CD4-positive, alpha-beta T cell treated with Interleukin-17A for 1 hour (primary cell): ENCODE results near the gene KCNA4.
"Not testable (repeated sequence)": the region's sequence is repeated elsewhere in the genome, so short reads cannot be mapped to it uniquely, and the experiment has no call there.

Experiments
- DNase-seq: peaks from one replicate; pipeline ENCODE4 v3.0.0-alpha.2; 2020

KCNA4 gene

DNA sequence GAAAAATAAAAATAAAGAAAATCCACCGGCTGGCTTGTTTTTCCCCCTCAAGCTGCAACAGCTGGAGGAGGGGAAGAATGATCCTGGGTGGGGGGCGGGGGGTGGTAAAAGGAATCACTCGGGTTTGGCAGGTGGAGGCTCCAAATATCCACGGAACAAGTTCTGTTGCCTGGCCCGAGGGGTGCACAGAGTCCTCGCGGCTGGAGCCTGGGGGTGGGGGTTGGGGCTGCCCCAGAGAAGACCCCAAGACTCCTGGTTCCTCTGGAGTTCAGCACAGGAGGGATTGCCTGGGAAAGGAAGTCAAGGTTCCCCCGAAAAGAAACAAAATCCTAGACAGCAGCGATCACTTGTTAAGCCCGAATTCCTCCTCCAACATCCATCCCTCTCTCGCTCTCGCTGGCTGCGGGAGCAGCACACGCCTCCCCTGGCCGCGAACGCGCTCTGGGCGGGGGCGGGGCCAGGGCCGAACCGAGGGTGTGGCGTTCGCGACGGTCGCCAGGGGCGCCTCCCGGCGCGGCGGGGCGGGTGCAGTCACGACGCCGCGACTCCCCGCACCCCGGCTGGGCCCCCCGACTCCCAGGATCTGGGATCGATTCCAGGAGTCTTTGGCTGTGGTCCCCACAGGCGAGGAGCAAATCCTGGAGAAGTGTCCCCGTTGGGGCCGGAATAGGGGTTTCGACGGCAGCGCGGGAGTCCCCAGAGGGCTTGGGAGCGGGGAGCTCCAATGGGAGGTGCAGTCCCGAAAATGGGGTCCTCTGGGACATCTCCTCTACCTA is at the start of gene KCNA4:
Gene KCNA4, minus strand, starts transcription at position 443 of the 776 bp plus-strand sequence. CDS start 4,352 bp downstream, outside the sequence.
- DNase-seq, result no peak

DNA sequence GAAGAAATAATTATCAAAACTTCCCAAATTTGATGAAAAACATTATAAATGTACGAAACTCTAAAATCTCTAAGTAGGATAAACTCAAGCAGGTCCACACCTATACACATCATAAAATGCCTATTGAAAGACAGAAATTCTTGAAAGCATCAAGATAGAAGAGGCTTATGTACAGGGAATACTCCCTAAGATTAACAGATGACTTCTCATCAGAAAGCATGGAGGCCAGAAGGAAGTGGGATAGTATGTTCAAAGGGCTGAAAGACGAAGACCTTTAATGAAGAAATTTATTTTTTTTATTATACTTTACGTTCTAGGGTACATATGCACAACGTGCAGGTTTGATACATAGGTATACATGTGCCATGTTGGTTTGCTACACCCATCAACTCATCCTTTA is 45.3 kb upstream of the KCNA4 start:
- DNase-seq, result no peak

DNA sequence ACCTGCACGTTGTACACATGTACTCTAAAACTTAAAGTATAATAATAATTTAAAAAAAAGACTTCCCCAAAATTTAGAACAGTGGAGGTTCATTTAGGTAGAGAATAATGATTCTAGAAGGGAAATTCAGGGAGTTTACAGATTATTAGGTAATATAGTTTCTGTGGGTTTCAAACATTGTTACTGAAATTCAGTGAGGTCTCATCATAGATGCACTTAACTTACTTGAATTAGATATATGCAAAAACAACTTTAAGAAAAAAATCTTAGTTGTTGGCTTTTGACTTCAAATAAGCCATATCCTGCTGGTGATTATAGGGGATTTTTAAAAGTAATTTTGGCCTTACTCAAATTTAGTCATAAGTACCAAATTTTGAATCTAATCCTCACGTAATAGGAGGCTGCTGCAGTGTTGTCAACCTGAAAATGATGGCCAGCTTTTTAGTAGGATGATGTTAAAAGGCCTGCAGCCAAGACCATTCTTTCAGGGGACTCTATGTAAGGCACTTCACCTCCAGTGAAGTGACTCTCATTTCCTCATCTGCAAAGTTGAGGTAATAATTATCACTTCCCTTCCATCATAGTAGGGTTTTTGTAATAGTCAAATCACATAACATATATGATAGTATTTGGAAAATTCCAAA is 42.5 kb upstream of the KCNA4 start:
- DNase-seq, result no peak

DNA sequence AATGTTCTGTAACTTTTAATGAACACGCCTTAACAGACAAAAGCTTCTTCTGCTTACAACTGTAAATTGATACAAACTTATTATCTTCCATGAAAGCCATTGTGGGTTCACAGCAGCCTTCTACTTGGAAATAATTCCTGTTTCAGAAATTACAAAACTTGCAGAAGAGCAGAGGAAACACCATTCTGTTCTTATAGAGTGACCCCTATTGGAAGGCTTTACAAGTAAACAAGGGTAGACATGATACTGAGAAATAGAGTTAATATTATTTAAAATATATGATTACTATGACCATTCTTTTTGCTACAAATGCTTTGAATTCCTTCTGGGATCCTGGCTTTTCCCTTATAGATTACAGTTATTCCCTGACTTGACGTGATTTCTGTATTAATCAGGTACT is 32.4 kb upstream of the KCNA4 start:
- DNase-seq, result no peak

DNA sequence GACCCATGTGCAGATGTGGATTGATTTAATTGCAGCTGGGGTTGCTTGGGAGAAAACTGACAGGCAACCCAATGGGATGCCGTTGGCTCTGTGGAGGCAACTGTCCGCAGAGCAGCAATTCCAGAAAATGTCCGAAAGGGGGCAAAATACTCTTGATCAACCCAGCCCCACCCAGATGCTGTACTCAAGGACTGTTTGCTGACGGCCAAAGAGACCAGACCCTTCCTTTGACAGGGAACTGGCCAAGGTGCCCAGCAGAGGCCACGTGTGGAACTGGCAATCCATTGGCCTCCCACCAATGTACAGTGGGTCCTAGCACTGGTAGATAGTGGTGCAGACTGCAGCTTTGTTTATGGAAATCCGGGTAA is 29.7 kb upstream of the KCNA4 start:
- no peak for DNase-seq

DNA sequence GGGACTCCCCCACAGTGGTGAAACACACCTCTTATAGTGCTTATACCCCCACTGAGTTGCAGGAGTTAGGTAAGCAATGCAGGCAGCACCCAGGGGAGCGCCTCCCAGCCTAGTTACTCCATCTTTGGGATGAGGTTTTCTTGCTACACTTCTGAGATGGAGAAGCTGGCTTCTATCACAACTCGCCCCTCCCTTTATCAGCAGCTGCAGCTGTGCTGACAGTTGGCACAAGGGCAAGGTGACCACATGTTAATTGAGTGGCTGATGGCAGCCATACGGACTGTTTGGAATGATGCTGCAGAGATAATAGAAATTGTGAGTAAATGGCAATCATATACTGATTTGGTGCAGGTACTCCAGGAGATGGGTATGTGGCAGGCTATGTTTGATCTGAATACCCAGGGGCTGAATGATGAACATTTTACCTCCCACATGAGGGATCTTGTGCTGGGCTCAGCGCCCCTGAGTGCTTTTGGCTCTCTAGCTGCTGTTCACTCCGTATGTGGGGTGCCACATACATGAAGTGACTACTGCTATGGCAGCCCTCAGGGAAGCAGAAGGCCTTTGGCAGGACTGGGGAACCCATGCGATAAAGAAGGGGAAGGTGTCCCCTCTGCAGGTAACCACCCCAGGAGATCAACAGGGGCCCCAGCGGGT is 29.2 kb upstream of the KCNA4 start:
- DNase-seq, result no peak

DNA sequence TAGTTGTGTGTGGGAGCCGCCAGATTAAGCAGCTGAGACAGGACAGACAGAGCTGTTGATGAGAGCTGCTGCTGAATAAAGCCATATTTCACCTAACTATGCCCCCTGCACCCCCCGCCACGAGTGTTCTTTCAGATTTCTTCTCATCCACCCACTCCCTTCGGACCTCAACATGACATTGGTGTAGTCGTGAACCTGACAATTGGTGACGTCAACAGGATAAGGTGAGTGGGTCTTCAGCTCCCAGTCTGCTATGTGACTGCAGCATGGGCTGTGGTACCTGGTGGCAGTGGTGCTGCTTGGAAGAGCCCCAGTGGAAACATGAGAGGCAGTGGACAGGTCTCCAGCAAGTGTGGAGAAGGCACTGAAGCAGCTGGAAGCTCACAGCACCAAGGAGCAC is 28.3 kb upstream of the KCNA4 start:
- DNase-seq, result no peak

DNA sequence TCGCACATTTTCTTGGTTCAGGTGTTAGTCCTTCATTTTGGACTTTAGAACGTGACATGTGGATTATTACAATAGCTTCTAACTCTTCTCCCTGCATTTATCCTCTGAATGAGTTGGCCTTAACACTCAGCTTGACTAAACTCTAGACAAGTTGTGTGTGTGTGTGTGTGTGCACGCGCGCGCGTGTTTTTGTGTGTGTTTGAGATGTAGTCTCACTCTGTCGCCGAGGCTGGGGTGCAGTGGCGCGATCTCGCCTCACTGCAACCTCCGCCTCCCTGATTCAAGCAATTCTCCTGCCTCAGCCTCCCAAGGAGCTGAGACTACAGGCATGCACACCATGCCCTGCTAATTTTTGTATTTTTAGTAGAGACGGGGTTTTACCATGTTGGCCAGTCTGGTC is 24.3 kb upstream of the KCNA4 start:
- DNase-seq, result no peak

DNA sequence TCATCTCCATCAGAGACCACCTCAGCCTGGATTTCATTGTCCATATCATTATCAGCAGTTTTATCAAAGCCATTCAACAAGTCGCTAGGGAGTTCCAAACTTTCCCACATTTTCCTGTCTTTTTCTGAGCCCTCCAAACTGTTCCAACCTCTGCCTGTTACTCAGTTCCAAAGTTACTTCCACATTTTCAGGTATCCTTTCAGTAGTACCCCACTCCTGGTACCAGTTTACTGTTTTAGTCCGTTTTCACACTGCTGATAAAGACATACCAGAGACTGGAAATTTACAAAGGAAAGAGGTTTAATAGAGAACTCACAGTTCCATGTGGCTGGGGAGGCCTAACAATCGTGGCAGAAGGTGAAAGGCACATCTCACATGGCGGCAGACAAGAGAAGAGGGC is 17.9 kb upstream of the KCNA4 start:
- DNase-seq, result not testable (repeated sequence)

DNA sequence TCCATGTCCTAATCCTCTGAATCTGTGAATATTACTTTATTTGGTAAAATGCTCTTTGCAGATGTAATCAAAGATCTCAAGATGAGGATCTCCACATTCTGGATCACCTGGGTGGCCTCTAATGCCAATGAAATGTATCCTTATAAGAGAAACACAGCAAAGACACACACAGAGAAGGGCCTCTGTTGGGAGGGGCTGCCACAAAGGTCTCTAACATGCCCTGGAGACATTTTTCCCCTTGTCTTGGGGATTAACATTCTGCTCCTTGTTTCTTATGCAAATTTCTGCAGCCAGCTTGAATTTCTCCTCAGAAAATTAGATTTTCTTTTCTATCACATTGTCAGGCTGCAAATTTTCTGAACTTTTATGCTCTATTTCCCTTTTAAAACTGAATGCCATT is 17.3 kb upstream of the KCNA4 start:
- DNase-seq, result not testable (repeated sequence)

DNA sequence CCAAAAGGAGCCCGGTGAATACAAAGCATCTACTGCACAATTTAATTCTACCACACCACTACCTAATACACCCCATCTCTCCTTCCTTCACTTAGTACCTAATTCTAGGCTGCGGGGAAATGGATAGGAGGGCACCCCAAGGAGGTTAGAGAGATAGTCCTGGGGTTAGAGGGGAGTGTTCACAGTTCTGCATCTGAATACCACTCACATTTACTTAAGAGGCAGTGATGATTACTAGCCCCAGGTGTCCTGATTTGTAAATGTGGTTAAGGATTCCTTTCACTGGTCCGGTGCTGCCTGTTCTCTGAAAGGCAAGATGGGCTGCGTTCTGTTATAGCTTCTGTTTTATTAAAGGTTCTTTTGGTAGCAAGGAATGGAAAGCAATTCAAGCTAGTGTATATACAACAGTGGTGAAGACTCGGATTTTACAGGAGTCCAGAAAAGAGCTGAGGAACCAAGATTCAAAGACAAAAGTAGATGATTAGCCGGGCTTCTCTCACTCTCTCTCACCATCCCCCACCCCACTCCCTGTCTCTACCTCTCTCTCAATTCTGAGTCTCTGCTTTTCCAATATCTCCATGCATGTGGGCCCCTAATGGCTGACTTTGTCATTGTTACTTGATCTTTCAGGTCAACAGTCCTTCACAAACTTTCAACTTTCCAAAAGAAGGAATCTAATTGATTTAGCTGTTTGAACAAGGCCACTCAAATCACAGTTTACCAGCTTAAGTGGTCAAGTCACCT is 8.7 kb upstream of the KCNA4 start:
- DNase-seq, result no peak

DNA sequence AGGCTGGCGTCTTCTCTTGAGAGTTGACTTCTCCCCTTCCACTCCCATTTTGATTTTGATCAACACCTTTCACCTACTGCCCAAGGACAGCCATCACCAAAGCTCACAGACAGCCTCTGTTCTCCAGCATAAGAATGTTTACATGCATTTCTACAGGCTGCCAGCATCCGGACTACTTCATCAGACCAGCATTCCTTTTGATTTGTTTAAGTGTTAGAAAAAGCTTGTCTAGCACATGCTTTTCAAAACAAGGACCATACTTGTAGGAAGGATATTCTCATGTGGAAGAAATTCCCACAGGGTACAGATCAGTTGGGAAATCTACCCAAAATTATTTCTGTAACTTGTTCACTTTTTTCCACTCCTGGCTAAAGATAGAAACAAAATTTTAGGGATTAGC is 6.2 kb upstream of the KCNA4 start:
- no peak for DNase-seq

DNA sequence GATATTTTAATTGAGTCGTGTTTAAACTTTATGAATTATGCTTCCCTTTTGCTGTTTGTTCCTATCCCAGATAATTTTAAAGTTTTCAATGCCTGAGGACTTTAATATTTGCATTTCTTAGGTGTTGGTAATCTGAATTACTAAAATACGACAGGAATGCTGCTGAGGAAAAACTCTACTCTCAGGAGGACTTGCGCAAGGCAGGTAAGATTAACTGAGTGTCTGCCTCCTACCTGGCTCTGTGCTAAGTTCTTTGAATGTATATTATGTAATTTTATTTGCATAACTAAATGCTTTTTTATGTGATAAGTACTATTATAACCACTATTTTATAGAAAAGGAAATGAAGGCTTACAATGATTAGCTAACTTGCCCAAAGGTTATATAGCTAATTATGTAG is 2.7 kb upstream of the KCNA4 start:
- no peak for DNase-seq

DNA sequence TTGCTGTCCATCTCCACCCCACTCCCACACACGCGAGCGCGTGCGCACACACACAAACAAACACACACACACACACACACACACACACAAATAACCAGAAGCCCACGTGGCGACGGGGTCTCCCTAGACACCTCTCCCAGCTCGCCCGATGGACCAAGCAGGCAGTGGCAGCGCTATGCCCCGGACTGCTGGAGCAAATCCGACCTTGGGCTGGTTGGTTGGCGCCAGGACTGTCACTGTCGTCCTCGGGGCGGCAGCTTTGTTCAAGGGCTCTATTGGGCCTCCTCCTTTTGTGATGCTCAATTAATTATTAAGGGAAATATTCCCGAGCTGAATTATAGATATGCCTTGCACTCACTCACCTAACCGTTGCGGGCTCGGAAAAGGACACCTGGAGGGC is 1.7 kb upstream of the KCNA4 start:
- DNase-seq, result no peak

DNA sequence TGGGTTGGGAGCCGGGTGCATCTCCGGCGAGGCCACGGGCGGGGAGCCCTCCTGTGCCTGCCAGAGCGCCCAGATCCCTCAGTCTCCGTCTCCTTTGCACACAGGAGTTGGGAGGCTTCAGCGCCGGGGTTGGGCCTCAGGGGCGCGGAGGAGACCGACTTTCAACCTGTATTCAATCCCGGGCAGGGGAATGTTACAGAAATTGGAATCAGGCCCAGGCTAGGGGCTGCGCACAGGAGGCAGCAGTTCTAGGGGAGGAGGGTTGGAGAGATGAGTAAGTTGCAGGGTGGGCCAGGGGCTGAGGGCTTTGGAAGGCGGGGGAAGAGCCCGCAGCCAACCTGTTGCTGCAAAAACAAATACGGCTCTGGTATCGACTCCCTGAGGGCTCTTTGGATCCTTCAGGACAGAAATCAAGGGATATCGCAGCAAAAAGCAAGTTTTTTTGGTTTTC is 640 bp upstream of the KCNA4 start:
- DNase-seq, result no peak

DNA sequence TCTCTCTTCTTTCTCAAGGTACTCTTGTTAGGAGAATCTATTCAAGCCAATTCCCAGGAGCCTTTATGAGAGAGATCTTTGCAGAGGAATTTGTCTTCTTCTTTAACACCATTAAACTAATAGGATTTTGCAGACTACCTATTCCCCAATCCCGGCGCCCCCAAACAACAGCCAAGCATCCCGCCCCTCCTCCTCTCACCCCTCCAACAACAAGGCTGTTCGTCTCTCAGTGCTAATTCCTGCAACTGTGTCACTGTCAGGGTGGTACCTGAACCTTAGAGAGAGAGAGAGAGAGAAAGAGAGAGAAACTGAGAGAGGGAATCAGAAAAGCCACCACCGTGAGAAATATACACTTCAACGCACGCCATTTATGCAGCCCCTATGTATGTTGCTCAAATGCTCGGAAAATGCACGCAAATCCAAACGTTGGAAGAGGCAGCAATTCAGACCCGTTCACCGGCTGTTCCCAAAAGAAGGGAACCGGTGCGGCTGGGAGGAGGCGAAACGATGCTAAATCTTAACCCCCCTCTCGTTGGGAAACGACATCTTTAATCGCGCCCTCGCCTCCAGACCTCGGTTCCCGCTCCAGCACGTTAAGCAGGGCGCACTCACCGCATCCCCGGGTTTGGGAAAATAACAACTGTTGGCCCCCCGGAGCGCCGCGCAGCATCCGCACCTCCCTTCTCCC is 961 bp downstream of the KCNA4 start:
- DNase-seq, result no peak

DNA sequence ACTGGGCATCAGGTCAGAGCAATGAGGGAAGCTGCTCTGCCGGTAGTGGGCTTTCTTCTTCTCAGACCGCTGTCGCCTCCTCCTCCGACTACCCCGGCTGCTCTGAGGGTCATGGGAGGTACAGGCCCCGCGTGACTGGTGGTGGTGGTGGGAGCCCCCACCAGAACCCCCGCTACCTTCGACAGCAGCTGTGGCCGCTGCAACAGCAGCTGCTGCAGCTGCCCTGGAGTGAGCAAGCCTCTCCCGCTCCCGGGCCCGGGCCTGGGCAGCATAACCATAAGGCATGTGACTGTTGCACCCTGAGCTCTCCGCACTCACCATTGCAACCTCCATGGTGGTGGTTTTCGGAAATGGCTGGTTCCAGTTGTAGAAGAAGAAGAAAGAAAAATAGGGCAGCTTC is 4.5 kb downstream of the KCNA4 start:
- DNase-seq, result no peak

DNA sequence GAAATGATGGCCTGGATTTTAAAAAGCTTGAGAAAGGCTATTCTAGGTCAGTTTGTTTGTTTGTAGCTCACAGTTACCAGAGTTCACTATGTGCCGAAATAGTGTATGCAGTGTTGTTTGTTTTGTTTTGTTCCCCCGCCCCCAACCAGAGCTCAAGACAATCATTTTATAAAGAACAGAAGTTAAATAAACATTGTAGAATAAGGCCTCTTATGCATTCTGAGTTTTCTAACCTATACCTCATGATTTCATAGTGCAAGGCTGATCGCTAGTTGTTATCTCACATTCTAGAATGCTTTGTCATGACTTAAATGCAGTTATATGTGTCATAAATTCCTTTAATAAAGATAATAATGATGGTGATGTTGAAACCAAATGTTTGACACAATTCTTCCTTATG is 7.8 kb downstream of the KCNA4 start:
- no peak for DNase-seq

DNA sequence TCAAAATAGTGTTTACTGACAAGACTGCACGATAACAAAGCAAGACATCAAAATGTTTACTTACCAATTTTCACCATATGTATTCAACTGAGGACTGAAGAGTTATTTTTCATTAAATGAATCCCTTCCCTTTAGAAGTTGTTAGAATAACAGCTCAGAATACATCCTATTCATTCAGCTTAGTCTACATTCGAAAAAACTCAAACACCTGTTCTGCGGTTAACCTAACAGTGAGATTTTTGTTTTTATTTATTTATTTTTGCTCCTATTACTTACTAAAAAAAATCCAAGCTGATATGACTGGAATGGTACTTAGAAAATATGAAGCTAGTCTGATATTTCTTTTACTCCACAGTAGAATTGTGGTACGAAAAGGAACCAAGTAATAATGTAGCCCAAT is 10.0 kb downstream of the KCNA4 start:
- no peak for DNase-seq

DNA sequence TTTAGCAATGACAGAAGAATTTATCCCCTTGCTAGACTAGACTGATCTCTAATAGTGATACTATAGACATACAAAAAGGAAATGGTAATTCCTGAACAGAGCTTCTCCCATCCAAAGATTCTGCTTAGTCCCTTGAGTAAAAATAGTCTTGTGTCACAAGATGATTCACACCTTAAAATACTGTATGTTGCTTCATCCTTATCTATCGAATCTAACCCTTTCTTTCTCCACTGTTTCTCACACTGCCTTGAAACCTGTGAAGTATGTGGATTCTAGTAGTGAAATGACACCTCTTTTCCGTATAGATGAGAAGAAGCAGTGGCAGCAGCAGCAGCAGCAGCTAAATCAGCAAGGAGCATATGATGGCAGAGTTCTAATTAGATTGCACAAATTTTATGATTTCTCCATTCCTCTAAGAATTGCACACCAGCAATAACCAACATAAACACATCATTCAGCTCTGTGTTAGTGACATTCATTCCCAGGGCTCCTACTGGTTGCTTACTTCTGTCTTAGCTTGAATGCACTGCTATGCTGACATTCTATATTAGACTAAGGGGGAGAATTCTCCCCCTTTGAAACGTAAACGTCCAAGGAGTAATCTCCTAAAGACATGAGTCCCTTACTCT is 14.6 kb downstream of the KCNA4 start:
- DNase-seq, result no peak

DNA sequence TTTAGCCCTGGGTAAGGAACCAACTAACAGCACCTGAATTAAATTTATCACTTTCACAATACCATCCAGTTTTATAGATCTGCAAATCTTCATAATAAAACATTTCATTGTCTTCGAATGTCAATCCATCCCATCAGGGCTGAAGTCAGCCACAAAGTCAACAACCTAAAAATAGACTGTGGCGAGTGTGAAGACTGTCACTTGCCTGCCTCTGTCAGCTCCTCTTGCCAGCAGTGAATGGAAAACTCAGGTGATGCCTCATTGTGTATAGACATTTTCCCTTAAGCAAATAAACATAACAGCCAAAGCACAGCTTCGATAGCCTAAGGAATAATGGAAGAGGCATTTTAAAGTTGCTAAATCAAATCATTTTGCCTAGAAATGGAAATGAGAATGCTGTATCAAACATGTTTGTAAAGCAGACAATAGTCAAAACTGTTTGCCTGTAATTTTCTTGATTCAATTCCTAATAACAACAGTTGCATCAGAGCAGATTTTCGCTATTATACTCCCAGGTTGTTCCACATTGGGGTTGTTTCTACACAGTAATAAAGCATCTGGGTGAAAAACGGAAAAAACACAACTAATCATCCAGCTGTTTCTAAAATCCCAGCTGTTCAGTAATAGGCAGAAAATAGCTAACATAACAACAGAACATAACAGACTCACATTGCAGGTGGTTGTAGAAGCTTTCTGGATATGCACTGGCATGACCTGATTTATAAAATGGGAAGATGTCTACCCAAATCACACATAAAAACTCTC is 15.7 kb downstream of the KCNA4 start:
- no peak for DNase-seq

DNA sequence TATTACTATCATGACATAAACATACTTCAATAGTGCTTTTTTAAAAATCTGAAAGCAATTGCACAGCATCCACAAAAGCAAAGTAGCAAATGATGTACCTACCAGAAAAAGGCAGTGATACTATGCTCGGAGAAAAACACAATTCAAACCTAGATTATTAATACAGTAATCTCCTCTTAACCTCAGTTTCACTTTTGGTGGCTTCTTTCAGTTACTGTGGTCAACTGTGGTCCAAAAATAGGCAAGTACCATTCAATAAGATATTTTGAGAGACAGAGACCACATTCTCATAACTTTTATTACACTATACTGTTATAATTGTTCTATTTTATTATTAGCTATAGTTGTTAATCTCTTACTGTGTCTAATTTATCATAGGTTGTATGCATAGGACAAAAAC is 20.8 kb downstream of the KCNA4 start:
- DNase-seq, result no peak
